ENCODE data around the gene ITPA. TPM values are rescaled to one million over a fixed set of nuclear protein-coding genes. Genes with fewer than 3 reads are reported as not detected.

Gene ITPA
- total and polyA plus RNA-seq, 2 of the 13 experiments (the other 11 are each of a cell fraction or from before 2014, with no cell fraction given) = 60.1 to 103 TPM

GRCh38 chr20:3237958-3238615 is 28.8 kb downstream of the ITPA start (continued):
- TF ChIP-seq NPAS2 (CRISPR knock-in tag; IDR thresholded peaks at IDR 0.05; ENCODE audit: borderline replicate concordance) (no peak), DRAP1 (CRISPR knock-in tag; IDR thresholded peaks at IDR 0.05) (no peak), ZNF101 (CRISPR knock-in tag; IDR thresholded peaks at IDR 0.05; ENCODE audit: borderline replicate concordance, low read depth) (no peak), ZSCAN31 (CRISPR knock-in tag; IDR thresholded peaks at IDR 0.05; ENCODE audit: low read depth) (no peak), CENPX (CRISPR knock-in tag; IDR thresholded peaks at IDR 0.05) (no peak), NCOA2 (CRISPR knock-in tag; IDR thresholded peaks at IDR 0.05) (no peak), PHF21A (CRISPR knock-in tag; IDR thresholded peaks at IDR 0.05) (no peak), SNAPC2 (CRISPR knock-in tag; IDR thresholded peaks at IDR 0.05) (no peak), ZEB1 (IDR thresholded peaks at IDR 0.05; ENCODE audit: insufficient replicate concordance, low read depth) (no peak), ZMYM3 (CRISPR knock-in tag; IDR thresholded peaks at IDR 0.05) (no peak), TBP (CRISPR knock-in tag; IDR thresholded peaks at IDR 0.05) (no peak), ATRX (CRISPR knock-in tag; IDR thresholded peaks at IDR 0.05; ENCODE audit: borderline replicate concordance) (no peak)
- TF ChIP-seq, protein P1, sequence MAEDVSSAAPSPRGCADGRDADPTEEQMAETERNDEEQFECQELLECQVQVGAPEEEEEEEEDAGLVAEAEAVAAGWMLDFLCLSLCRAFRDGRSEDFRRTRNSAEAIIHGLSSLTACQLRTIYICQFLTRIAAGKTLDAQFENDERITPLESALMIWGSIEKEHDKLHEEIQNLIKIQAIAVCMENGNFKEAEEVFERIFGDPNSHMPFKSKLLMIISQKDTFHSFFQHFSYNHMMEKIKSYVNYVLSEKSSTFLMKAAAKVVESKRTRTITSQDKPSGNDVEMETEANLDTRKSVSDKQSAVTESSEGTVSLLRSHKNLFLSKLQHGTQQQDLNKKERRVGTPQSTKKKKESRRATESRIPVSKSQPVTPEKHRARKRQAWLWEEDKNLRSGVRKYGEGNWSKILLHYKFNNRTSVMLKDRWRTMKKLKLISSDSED (CRISPR knock-in tag; IDR thresholded peaks at IDR 0.05) = no peak; the same call in 1 of the 2 replicates

Data from HepG2 (cell line).